ENCODE data around the gene STARD3NL.

GRCh38 chr7:38248069-38248567, 70.1 kb downstream of the STARD3NL start:
- TF ChIP-seq POLR2A (IDR thresholded peaks at IDR 0.05; ENCODE audit: low read length) (no peak), GATA1 (IDR thresholded peaks at IDR 0.05; ENCODE audit: low read depth, low read length) (no peak)

Measured in erythroblast (primary cell).